Measurements from ENCODE around the gene PITX3.

The PITX3 gene

DNA sequence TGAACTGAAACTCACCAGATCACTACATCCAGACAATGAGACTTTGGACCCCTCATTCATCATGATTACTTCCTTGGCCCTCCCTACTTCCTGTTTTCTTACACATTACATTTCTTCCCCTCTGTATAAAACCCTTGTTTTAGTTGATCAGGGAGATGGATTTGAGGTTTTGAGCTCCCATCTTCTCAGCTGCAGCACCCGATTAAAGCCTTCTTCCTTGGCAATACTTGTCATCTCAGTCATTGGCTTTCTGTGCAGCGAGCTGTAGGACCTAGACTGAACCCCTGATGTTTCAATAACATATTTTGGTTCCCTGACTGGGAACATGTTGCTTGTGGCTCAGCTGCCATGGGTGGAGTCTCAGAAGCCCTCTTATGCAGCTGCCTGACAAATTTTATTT is 56.0 kb downstream of the PITX3 start:
- Histone ChIP-seq H3K36me3 (ENCODE audit: control insufficient read depth, insufficient read depth, low read length) (no peaks in the 10 kb centered on the region), H3K4me1 (ENCODE audit: control insufficient read depth, insufficient read depth, low read length) (no peaks in the 10 kb centered on the region), H3K27me3 (ENCODE audit: control insufficient read depth, insufficient read depth, low read length) (no peaks in the 10 kb centered on the region), H3K9ac (ENCODE audit: low read length) (no peak overlapping the region), H3K27ac (ENCODE audit: low read depth, low read length) (no peak overlapping the region), H3K4me3 (ENCODE audit: low read length) (no peak overlapping the region)

GRCh38 chr10:102184606-102185005 is 56.7 kb downstream of the PITX3 start:
- Histone ChIP-seq H3K27me3 (ENCODE audit: control insufficient read depth, insufficient read depth, low read length) (no peaks in the 10 kb centered on the region), H3K4me1 (ENCODE audit: control insufficient read depth, insufficient read depth, low read length) (no peaks in the 10 kb centered on the region), H3K4me3 (ENCODE audit: low read length) (no peak overlapping the region), H3K36me3 (ENCODE audit: control insufficient read depth, insufficient read depth, low read length) (no peaks in the 10 kb centered on the region), H3K27ac (ENCODE audit: low read depth, low read length) (no peak overlapping the region), H3K9ac (ENCODE audit: low read length) (no peak overlapping the region)
